ENCODE measurements around the gene SPEG. TPM values are rescaled to one million over a fixed set of nuclear protein-coding genes. Genes with fewer than 3 reads are reported as not detected.

The SPEG gene
- total RNA-seq, 1 donor from 2014 or later = under 0.01 TPM

GRCh38 chr2:219442256-219443015, 7.8 kb downstream of the SPEG start:
- DNase-seq (ENCODE audit: low read depth in 2 of 2) = no peak

- no peak for DNase-seq (ENCODE audit: low read depth in 2 of 2)
Measured at GRCh38 chr2:219443016-219443696, 8.5 kb downstream of the SPEG start.

GRCh38 chr2:219443697-219444023, 9.0 kb downstream of the SPEG start:
- DNase-seq (ENCODE audit: low read depth in 2 of 2) = no peak

GRCh38 chr2:219444566-219445091, 10.0 kb downstream of the SPEG start:
- no peak for DNase-seq (ENCODE audit: low read depth in 2 of 2)

- DNase-seq (ENCODE audit: low read depth in 2 of 2) = no peak
Measured at GRCh38 chr2:219445220-219445640, 10.6 kb downstream of the SPEG start.

GRCh38 chr2:219446101-219446504, 11.5 kb downstream of the SPEG start:
- peak in 1 of 2 donors; percentile 18 for DNase-seq (ENCODE audit: low read depth in 2 of 2)

GRCh38 chr2:219446689-219447088, 12.0 kb downstream of the SPEG start:
- no peak for DNase-seq (ENCODE audit: low read depth in 2 of 2)

- no peak for DNase-seq (ENCODE audit: low read depth in 2 of 2)
Measured at GRCh38 chr2:219447242-219448098, 12.8 kb downstream of the SPEG start.

- DNase-seq (ENCODE audit: low read depth in 2 of 2) = peak in 1 of 2 donors; percentile 16
Measured at GRCh38 chr2:219448099-219448775, 13.6 kb downstream of the SPEG start.

GRCh38 chr2:219448776-219449341, 14.2 kb downstream of the SPEG start:
- DNase-seq (ENCODE audit: low read depth in 2 of 2) = no peak

GRCh38 chr2:219449609-219450008, 15.0 kb downstream of the SPEG start:
- DNase-seq (ENCODE audit: low read depth in 2 of 2) = no peak

GRCh38 chr2:219451661-219452360, 17.2 kb downstream of the SPEG start:
- DNase-seq (ENCODE audit: low read depth in 2 of 2) = no peak

GRCh38 chr2:219452361-219453317, 18.0 kb downstream of the SPEG start:
- peak in 1 of 2 donors; percentile 12 for DNase-seq (ENCODE audit: low read depth in 2 of 2)

GRCh38 chr2:219453671-219454590, 19.3 kb downstream of the SPEG start:
- DNase-seq (ENCODE audit: low read depth in 2 of 2) = no peak

GRCh38 chr2:219455581-219455980, 20.9 kb downstream of the SPEG start:
- DNase-seq (ENCODE audit: low read depth in 2 of 2) = no peak

- DNase-seq (ENCODE audit: low read depth in 2 of 2) = no peak
Measured at GRCh38 chr2:219457784-219458369, 23.2 kb downstream of the SPEG start.

GRCh38 chr2:219458996-219459395, 24.4 kb downstream of the SPEG start:
- DNase-seq (ENCODE audit: low read depth in 2 of 2) = no peak

All from dermis microvascular lymphatic vessel endothelial cell (primary cell).